ENCODE measurements around the gene SEPHS1.
A peak's percentile ranks its signal among the peaks of the same experiment; 100 is the strongest.

Gene SEPHS1

DNA sequence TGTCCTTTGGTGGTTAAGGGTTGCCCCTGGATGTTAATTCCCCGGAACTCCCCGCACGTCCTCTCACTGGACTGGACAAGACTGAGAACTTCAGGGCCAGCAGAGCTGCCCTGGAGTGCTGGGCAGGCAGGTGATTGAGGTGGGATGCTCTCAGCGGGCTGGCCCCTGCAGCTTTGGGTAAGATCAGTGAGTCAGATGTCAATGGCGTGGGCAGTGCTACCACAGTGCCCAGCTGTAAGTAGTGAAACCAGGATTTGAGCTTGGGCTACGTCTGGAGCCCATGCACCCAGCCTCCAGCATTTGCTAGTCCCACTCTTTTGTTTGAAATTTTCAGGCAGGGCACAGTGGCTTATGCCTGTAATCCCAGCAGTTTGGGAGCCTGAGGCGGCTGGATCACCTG, 6.7 kb upstream of the SEPHS1 start:
- no peaks in the 10 kb centered on the region for H3K27me3 ChIP-seq (ENCODE audit: insufficient read depth, poor library complexity, severe bottlenecking)
- no peak for TF ChIP-seq GABPA (IDR thresholded peaks at IDR 0.05; ENCODE audit: low read depth)
- TF ChIP-seq POLR2AphosphoS5 (IDR thresholded peaks at IDR 0.05; ENCODE audit: low read depth): no peak
- TF ChIP-seq SPI1 (IDR thresholded peaks at IDR 0.05; ENCODE audit: borderline replicate concordance, low read depth): no peak
- no peak for DNase-seq (ENCODE audit: low read depth in 1 of 2, low spot score in 1 of 2)
- H3K4me3 ChIP-seq (replicated peaks; ENCODE audit: insufficient read depth, low read length): no peak overlapping the region
- H3K27ac ChIP-seq (replicated peaks): no peak overlapping the region

GRCh38 chr10:13352519-13352918, 4.4 kb upstream of the SEPHS1 start:
- no peaks in the 10 kb centered on the region for H3K27me3 ChIP-seq (ENCODE audit: insufficient read depth, poor library complexity, severe bottlenecking)
- no peak for TF ChIP-seq SPI1 (IDR thresholded peaks at IDR 0.05; ENCODE audit: borderline replicate concordance, low read depth)
- TF ChIP-seq REST (IDR thresholded peaks at IDR 0.05; ENCODE audit: insufficient replicate concordance, low read depth): no peak
- no peak for TF ChIP-seq GABPA (IDR thresholded peaks at IDR 0.05; ENCODE audit: low read depth)
- TF ChIP-seq CTCF (IDR thresholded peaks at IDR 0.05; ENCODE audit: insufficient read depth, low read length): no peak
- TF ChIP-seq POLR2AphosphoS5 (IDR thresholded peaks at IDR 0.05; ENCODE audit: low read depth): no peak
- no peak overlapping the region for H3K27ac ChIP-seq (replicated peaks)
- DNase-seq (ENCODE audit: low read depth in 1 of 2, low spot score in 1 of 2): no peak
- H3K4me3 ChIP-seq (replicated peaks; ENCODE audit: insufficient read depth, low read length): no peak overlapping the region

DNA sequence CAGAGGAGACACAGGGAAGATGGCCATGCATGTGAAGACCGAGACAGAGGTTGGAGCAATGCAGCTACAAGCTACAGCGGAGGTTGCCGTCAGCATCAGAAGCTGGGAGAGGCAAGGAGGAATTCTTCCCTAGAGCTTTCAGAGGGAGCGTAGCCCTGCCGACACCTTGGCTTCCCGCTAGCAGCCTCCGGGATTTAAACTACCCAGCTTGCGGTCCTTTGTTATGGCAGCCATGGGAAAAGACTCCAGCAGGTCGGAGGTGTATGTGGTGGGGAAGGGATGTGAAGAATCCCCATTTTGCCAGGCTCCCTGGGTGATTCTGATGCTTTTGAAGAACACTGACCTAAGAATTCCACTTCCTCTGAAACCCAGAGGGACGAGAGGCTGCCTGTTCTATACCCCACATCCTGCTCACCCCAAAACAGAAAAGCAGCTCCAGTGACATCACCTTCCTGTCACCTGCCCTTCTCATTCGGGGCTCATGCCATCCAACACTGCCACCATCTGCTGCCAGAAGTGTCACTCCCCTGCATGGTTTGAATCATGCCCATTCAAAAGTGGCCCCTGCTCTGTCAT, 3.3 kb upstream of the SEPHS1 start:
- TF ChIP-seq CTCF (IDR thresholded peaks at IDR 0.05; ENCODE audit: insufficient read depth, low read length) (no peak), SPI1 (IDR thresholded peaks at IDR 0.05; ENCODE audit: borderline replicate concordance, low read depth) (no peak), REST (IDR thresholded peaks at IDR 0.05; ENCODE audit: insufficient replicate concordance, low read depth) (no peak), POLR2AphosphoS5 (IDR thresholded peaks at IDR 0.05; ENCODE audit: low read depth) (no peak), GABPA (IDR thresholded peaks at IDR 0.05; ENCODE audit: low read depth) (no peak)
- Histone ChIP-seq H3K27ac (replicated peaks) (no peak overlapping the region), H3K27me3 (ENCODE audit: insufficient read depth, poor library complexity, severe bottlenecking) (no peaks in the 10 kb centered on the region), H3K4me3 (replicated peaks; ENCODE audit: insufficient read depth, low read length) (no peak overlapping the region)
- DNase-seq (ENCODE audit: low read depth in 1 of 2, low spot score in 1 of 2): no peak

DNA sequence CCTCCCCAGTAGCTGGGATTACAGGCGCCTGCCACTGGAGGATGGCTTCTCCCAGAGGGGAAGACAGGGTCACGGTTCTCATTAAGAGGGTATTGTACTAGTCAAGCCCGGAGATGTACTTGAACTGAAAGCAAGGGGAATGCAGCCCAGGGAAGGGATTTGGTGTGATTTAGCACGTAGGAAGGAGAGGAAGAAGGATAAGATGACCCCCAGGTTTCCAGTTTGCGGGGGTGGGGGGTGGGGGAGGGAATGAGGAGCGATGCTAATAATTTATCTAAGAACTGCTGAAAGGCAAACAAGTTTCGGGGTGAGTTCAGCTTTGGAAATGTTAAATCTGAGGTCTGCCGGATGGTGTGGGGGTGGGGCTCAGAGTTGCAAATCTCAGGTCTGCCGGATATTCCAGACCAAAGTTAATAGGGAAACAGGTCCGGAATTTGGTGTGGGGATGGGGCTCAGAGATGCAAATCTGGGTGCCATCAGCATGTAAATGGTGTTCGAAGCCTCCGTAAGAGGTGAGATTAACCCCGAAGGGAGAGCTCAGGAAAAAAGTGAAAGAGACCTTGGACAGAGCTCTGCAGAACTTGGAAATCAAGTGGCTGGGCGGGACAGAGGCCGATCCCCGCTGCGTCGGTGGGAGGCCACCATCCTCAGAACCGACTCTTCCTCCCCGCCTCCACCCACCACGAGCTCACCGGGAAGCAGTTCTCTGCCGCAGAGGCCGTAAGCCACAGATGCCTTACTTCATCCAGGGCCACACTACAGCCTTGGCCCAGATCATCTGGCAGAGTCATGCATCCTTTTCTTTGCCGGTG, 1.6 kb upstream of the SEPHS1 start:
- Histone ChIP-seq H3K27ac (replicated peaks) (peak overlapping the region; percentile 99), H3K4me3 (replicated peaks; ENCODE audit: insufficient read depth, low read length) (no peak overlapping the region), H3K27me3 (ENCODE audit: insufficient read depth, poor library complexity, severe bottlenecking) (no peaks in the 10 kb centered on the region)
- DNase-seq (ENCODE audit: low read depth in 1 of 2, low spot score in 1 of 2): peak in 1 of 2 experiments; percentile 10
- TF ChIP-seq SPI1 (IDR thresholded peaks at IDR 0.05; ENCODE audit: borderline replicate concordance, low read depth) (no peak), REST (IDR thresholded peaks at IDR 0.05; ENCODE audit: insufficient replicate concordance, low read depth) (peak; percentile 70)

All from HL-60 (cell line).